ENCODE results near the gene FNDC3B. TPM values are rescaled to one million over a fixed set of nuclear protein-coding genes. Genes with fewer than 3 reads are reported as not detected.
A peak's percentile ranks its signal among the peaks of the same experiment; 100 is the strongest.

Gene FNDC3B
- total RNA-seq, 1 experiment from 2014 or later = 74.4 TPM

GRCh38 chr3:172187511-172187910, 148.1 kb downstream of the FNDC3B start:
- DNase-seq (ENCODE audit: low spot score) = no peak

- no peak for DNase-seq (ENCODE audit: low spot score)
These were observed 149.1 kb downstream of the FNDC3B start for GRCh38 chr3:172188511-172188910.

DNA sequence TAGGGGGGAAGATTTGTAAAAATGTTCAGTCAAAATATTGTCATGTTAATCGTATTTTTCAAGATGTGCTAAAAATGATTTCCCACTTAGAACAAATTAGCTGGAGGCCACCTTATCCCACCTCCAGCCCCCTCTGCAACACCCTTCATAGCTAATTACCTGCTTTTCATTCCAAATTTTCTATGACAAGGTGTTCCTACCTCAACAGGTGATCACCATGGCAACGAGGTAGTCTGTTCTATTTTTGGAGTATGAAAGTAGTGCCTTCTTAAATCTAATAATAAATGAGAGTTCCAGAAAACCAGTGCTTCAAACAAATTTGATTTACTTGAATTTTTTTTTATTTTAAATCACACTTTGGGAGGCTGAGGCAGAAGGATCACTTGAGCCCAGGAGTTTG, 149.8 kb downstream of the FNDC3B start:
- no peak for DNase-seq (ENCODE audit: low spot score)

DNA sequence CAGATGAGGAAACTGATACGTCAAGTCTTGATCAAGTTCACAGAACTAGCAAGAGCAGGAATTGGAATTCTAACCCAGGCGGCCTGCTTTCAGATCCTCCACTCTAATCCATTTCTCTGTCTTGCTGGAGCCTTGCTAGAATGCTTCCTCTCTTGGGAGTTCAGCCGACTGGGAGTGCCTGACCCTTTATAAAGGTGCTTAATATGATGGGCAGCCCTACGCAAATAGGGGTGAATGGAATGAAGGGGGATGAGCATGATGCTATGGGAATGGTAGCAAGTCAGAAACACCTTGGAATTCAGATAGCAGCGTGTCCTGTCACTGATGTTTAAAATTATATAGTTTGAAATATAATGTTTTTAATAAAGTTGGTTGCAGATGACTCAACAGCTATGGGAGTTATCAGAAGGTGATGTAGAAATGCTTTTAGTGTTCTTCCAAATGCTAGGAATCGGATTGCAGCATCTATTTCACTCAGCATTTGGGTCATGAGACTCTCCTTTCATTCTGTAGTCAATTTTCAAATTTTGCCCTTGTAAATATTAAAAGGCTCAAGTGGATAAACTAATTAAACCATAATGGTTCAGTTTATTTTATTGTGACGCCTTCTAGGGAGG, 150.7 kb downstream of the FNDC3B start:
- DNase-seq (ENCODE audit: low spot score) = no peak

GRCh38 chr3:172190980-172191379, 151.6 kb downstream of the FNDC3B start:
- no peak for DNase-seq (ENCODE audit: low spot score)

DNA sequence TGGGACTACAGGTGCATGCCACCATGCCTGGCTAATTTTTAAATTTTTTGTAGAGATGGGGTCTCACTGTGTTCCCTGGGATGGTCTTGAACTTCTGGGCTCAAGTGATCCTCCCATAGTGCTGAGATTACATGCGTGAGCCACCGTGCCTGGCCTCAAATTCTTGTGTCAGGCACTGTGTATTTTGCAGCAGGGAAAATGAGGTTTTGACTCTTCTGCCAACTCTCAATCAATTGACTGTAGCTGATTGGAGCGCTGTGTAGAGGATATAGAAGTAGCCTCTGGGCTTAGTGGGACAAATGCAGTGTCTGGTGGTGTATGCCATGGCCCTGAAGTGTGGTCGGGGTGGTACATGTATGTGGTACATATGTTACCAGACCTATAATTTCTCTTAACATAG, 152.3 kb downstream of the FNDC3B start:
- DNase-seq (ENCODE audit: low spot score) = no peak

DNA sequence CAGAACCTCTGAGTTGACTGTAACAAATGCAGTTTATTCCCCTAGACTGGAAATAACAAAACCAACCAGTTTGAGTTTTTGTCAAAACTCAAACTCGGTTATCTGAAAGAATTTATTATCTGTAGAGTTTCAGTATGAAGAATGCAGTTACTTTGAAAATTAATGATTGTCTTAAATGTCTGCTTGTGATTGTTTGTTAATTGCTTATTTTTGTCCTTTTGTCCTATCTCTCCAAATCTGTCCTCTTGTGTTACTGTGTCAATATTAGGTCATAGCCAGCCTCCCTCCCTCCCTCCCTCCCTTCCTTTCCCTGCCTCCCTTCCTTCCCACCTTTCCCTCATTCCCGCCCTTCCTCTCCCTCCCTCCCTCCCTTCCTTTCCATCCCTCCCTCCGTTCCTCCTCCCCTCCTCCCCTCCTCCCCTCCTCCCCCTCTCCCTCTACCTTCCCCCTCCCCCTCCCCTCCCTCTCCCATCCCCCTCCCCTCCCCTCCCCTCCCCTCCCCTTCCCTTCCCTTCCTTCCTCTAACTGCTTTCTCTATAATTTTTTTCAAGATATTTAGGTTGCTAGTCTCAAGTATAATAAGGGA, 153.5 kb downstream of the FNDC3B start:
- DNase-seq (ENCODE audit: low spot score) = no peak

- no peak for DNase-seq (ENCODE audit: low spot score)
These were observed 154.1 kb downstream of the FNDC3B start for GRCh38 chr3:172193436-172193835.

DNA sequence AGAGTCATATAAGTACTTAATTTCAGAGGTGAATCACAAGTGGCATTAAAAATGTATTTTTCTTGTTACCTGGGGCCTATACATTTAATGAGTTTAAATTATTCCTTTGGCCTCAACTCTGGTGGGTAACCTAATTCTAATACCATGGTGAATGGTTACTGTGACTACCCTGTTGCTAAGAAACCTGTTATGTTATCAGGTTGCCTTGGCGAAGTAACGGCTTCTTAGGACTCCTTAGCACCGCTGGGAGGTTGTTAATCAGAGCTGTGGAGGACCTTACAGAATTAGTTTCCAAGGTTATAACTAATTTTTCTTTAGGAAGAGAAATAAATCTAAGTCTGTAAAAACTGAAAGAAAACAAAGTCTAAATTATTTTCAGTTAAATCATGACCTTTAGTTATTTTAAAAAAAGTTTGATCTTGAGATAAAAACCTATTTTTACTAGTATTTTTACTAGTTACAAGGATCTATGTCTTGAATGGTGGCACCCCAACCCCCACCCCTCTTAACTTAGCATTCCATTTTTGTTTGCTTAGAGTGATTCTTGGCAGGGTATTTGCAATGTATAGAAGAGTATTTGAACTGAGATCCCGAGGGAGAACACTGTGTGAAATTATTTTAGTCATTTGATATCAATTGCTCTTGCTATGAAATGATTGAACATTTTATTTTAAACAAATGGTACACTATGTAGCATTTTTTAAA, 155.5 kb downstream of the FNDC3B start:
- DNase-seq (ENCODE audit: low spot score) = no peak

- no peak for DNase-seq (ENCODE audit: low spot score)
These were observed 156.0 kb downstream of the FNDC3B start for GRCh38 chr3:172195407-172195754.

DNA sequence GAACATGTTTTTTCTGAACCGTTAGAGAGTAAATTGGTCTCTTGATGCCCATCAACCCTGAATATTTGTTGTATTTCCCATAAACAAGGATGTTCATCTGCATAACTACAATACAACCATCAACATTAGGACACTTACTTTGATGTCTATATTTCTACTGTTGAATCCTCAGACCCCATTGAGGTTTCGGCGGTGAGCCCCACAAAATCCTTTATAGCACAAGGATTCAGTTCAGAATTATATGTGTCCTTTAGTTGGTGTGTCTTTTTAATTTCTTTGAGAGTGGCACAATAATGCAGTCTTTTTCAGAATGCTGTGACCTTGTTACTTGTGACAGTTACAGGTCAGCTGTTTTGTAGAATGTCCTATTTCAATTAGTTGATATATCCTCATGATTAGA, 158.0 kb downstream of the FNDC3B start:
- DNase-seq (ENCODE audit: low spot score) = no peak

GRCh38 chr3:172198428-172198827, 159.1 kb downstream of the FNDC3B start:
- DNase-seq (ENCODE audit: low spot score) = no peak

DNA sequence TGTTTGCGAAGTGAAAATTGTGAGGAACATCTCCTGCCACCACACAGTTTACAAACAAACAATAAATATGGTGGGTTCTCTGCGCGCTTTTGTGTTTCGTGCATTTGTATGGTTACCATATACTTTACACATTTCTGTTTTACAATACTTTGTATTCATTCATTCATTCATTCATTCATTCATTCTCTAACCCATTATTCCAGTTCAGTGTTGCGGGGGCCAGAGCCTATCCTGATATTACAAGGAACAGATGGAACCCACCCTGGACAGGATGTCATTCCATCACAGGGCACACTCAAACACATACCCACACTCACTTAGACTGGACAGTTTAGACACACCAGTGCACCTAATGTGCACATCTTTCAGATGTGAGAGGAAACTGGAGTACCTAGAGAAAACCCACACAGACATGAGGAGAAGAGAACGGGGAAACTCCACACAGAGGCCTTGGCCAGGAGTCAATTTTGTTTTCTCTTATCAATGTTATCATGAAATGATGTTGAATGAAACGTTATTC, 160.5 kb downstream of the FNDC3B start:
- DNase-seq (ENCODE audit: low spot score) = no peak

- peak; percentile 59 for DNase-seq (ENCODE audit: low spot score)
These were observed 161.9 kb downstream of the FNDC3B start for GRCh38 chr3:172201136-172201869.

DNA sequence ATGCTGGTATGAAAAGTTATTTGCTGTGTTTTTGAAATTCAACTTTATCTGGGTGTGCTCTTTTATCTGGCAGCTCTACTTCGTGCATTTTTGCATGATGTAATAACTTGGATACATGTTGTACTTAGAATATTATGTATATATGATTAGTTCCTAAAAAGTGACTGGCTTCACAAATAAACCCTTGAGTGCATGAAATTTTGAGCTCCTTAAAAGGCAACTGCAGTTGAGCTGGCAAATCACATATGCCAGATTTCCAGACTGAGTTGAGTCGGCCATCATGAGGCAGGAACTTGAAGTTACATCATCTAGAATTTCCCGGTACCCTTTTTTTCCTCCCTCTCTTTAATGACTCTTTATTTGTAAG, 162.5 kb downstream of the FNDC3B start:
- no peak for DNase-seq (ENCODE audit: low spot score)

DNA sequence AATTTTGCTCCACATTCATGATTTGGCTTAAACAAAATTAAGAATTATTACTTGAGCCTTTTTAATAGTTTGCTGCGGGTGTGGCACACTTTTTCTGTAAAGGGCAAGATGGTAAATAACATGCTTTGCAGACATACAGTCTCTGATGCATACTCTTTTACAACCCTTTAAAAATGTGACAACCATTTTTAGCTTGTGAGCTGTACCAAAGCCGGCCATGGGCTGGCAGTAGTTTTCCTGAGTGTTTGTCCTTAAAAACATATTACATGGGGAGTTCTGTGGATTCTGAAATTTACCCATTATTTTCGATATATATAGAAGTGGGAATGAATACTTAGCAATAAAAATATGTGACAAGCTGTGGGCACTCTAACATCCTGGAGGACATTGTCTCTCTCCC, 163.4 kb downstream of the FNDC3B start:
- no peak for DNase-seq (ENCODE audit: low spot score)

DNA sequence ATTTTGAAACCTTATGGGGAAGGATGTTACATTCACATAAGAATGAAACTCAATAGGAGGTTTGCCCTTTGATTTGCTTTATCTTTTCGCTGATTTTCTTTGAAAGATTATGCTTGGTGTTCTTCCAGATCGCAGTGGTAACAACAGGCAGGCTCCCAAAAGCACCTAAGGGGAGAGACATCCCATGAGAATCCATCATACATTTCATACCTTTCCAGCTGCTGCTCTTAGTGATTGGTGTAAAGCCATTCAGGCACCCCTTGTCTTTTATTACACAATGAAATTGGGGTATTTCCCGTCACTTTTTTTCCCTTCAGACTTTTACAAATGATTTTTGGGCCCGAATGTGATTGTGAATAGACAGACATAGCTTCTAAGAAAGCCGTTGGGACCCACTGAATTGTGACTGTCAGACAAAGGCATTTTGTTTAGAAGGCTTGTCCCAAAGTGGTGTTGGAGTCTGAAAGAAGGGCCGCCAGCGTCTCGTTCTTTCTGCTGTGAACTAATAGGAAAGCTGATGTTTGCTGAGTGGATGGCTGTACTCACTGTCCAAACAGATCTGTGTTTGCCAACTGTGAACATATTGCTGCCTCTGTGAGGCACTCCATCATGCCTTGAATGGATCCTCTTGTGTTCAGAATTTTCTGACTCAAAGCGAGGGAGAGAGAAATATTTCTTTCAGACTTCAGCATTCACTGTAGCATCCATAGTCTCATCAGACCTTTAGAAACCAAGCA, 164.3 kb downstream of the FNDC3B start:
- DNase-seq (ENCODE audit: low spot score) = no peak

- no peak for DNase-seq (ENCODE audit: low spot score)
These were observed 165.3 kb downstream of the FNDC3B start for GRCh38 chr3:172204716-172205115.

- no peak for DNase-seq (ENCODE audit: low spot score)
These were observed 169.4 kb downstream of the FNDC3B start for GRCh38 chr3:172208586-172209332.

- peak; percentile 63 for DNase-seq (ENCODE audit: low spot score)
These were observed 170.2 kb downstream of the FNDC3B start for GRCh38 chr3:172209333-172210321.

Data from A172 (cell line).